GM18868 (cell line): Measurements from ENCODE around the gene PRKCI.
A peak's percentile ranks its signal among the peaks of the same experiment; 100 is the strongest.
"Not testable (repeated sequence)": the region's sequence is repeated elsewhere in the genome, so short reads cannot be mapped to it uniquely, and the experiment has no call there.

Source experiments
- ATAC-seq: cut with Tn5 transposase; IDR thresholded peaks from one replicate; pipeline ENCODE4 v1.9.1; 2021; ENCODE audit warnings: mild to moderate bottlenecking, moderate library complexity; ENCODE audit not compliant: unreplicated experiment

The PRKCI gene

GRCh38 chr3:170331143-170331542, 108.9 kb downstream of the PRKCI start:
- ATAC-seq = peak; percentile 64

DNA sequence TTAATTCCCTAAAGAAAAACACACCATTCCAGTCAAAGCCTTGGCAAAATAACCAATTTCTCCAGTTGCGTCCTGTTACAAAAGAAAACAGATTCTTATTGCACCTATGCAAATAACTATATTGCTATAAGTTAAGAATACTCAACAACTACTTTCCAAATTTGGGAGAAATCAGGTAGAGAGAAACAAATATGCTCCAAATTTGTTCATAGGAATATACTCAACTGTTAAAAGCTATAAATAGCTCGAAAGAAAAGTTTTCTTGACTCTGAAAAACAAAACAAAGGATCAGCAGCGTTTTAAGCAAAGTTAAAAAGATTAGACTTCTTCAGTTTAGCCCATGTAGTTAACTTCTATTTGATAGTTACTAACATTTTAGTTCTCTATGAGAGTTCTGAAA, 115.2 kb downstream of the PRKCI start:
- ATAC-seq = no peak

DNA sequence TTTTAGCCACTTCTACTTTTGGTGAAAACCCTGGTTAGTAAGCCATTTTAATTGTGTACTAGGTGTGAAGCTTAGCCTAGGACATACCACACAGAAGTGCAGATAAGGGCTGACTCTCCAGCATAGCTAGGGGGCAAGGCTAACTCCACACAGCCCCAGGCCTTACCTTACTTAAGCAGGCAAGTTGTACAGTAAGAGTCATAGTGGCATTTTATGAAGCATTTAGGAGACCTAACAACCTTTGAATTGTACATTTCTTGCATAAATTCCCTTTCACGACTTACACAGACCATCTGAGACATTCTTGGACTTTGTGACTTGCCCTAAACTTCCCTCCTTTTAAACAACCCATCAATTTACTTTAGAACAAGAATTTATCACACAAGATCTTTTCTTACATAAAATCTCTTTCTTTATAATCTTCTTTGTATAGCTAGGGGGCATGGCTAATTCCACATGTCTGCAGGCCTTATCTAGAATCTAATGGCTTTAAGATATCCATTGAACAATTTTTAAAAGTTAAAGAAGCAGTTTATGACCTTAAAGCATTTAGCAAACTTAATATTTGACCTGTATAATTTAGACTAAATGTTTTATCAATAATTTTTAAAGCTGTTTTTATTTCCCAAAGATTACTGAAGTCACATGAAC, 116.6 kb downstream of the PRKCI start:
- ATAC-seq = no peak

DNA sequence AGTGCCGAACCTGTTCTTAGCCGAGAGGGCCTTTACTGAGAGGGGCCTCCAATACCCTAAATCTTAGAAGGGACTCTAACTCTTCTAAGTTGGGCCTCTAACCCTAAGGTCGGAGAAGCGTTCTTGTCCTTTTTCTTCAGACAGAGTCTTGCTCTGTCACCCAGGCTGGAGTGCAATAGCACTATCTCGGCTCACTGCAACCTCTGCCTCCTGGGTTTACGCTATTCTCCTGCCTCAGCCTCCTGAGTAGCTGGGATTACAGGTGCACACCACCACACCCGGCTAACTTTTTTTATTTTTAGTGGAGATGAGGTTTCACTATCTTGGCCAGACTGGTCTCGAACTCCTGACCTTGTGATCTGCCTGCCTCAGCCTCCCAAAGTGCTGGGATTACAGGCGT, 120.0 kb downstream of the PRKCI start:
- not testable (repeated sequence) for ATAC-seq

DNA sequence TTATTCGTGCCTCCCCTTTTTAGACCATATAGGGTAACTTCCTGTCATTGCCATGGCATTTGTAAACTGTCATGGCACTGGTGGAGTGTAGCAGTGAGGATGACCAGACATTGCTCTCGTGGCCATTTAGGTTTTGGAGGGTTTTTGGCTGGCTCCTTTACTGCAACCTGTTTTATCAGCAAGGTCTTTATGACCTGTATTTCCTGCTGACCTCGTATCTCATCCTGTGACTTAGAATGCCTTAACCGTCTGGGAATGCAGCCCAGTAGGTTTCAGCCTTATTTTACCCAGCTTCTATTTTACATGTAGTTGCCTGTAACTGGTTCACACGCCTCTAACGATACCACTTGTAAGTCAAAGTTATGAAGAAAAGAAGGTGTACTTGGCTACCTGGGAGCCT, 121.6 kb downstream of the PRKCI start:
- not testable (repeated sequence) for ATAC-seq

GRCh38 chr3:170344971-170345370, 122.7 kb downstream of the PRKCI start:
- ATAC-seq = no peak

DNA sequence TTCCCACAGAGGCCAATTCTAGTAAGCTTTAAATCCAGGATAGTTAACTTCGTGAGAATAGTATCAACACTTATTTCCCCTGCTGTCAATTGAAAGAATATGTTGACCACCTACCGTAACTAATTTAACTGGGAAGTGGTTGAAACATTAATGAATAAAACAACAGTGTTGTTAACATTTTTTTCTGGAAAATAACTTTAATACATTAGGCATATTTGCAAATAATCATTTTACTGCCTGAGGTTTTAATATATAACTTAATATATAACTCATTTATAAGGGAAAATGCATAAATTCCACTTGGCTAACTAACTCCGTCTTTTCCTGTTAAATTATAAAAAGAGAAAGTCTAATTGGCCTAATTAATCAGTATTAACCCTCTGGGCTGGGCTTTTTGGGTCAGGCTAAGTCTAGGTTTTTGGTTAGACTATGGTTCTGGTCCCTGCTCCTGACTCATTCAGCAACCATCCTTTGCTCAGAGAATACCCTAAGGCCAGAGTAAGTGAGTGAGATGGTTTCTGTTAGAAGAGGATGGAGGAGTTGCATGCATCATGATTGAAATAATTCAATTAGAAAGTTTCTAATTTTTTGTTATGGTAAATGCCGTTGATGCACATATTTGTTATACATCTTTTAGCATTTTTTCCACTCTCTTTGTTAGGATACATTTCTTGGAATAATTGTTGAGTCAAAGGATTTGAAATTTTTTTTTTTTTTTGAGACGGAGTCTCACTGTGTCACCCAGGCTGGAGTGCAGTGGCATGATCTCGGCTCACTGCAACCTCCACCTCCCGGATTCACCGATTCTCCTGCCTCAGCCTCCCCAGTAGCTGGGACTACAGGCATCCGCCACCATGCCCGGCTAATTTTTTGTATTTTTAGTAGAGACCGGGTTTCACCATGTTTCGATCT, 124.5 kb downstream of the PRKCI start:
- ATAC-seq = peak; percentile 56

- peak; percentile 41 for ATAC-seq
Measured at GRCh38 chr3:170350515-170351413, 128.5 kb downstream of the PRKCI start.

DNA sequence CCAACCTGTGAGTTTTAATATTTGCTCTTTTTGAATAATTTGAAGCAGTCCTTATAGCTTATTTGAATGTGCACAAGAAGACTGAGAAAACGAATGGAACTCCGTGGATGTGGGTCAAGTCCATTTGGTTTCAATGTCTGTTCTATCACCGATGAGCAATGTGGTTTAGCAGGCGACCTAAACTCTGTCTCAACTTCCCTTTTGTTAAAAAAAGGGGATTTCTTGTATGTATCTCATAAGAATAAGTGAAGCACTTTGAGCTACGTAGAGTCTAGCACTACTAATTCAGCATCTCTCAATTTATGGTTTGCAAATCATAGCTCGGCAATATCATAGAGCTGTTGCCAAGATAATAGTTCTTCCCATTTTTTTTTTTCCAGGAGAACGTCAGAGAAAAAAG, 130.7 kb downstream of the PRKCI start:
- ATAC-seq = peak; percentile 34

GRCh38 chr3:170353485-170353884, 131.3 kb downstream of the PRKCI start:
- ATAC-seq = no peak

DNA sequence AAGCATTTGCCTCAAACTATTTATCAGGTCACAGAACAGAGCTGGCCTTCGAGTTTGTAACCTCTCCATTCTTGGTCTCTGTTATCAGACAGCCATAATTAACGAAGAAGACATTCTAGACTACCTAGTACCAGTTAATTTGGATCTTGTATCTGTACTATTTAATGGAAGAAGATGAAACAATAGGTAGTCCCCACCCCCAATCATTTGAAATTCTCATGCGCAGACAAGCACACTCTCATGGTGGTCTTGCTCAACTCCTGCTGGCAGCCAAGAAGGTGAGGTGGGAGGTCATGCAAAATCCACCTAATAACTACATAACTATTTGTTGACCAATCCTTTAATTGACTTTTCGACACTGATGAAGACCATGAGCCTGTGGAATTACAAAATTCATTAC, 132.5 kb downstream of the PRKCI start:
- ATAC-seq = no peak
